HG02973 (cell line): ENCODE measurements around the gene TBXA2R.

Experiments
- ATAC-seq: cut with Tn5 transposase; IDR thresholded peaks from one replicate; pipeline ENCODE4 v1.9.1; 2021; ENCODE audit warnings: moderate library complexity; ENCODE audit not compliant: unreplicated experiment

Gene TBXA2R

DNA sequence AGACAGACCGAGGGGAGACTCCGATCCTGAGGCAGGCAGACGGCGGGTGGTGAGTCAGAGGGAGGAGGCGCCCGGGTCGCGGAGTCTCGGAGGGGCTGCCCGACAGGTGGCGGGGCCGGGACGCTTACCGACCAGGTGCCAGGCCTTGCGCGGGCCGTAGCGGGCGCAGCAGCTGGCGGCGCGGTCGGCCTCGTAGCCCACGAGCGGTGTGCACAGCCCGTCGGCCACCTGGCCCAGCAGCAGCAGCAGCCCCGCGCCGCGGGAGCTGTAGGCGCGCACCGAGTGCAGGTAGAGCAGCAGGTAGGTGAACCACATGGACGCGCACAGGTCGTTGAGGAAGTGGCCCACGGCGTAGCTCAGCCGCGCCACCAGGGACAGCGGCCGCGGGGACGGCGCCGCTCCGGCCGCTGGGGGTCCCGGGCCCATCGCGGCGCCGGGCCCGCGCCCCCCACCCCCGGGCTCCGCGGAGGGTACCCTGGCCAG, 49.7 kb downstream of the TBXA2R start:
- peak; percentile 12 for ATAC-seq

DNA sequence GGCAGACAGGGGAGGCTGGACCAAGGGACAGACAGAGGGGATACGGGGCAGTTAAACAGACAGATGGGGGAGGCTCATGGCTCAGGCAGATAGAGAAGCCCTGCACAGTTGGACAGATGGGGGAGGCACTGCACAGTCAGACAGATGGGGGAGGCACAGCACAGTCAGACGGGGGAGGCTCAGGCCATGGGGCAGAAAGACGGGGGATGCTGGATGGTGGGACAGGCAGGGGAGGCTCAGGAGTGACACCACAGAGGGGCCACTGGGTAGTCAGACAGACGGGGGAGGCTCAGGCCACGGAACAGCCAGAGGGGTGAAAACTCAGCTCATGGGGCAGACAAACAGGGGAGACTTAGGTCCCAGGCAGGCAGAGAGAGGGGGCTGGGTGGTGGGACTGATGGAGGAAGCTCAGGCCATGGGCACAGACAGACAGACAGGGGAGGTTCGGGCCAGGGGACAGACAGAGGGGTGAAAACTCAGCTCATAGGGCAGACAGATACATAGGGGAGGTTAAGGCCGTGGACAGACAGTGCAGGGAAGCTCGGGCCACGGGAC, 50.2 kb downstream of the TBXA2R start:
- no peak for ATAC-seq

DNA sequence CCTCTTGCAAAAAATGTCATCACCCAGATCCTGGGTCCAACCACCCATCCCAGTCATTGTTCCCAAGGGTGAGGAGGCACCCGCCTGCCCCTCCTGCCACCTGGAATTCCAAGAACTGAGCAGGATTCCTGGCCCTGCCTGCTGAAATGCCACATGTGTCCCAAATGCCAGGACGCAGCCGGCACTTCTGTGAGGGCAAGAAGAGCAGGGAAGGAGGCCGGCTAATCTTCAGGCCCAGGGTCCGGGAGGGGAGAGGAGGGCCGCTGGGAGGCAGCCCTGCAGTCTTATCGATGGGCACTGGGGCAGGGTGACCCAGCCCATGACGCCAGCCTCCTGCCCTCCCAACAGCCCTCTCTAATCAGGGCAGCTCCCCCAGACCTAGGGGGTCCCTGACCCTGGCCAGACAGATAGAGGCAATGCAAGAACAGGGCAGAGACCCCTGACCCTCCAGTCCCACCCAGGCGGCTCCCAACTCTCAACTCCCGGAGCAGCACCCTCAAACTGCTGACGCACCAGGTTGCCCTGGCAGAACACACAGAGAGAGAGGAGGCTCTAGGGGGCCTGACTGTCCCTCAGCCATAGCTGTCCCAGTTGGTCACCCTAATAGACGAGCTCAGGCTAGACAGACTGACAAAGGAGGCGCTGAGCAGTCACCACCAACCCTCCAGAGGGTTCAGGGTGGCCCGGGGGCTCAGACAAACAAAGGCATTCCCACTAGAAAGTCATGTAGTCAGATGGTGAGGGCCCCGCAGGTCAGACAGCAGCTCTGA, 50.8 kb downstream of the TBXA2R start:
- ATAC-seq: no peak

DNA sequence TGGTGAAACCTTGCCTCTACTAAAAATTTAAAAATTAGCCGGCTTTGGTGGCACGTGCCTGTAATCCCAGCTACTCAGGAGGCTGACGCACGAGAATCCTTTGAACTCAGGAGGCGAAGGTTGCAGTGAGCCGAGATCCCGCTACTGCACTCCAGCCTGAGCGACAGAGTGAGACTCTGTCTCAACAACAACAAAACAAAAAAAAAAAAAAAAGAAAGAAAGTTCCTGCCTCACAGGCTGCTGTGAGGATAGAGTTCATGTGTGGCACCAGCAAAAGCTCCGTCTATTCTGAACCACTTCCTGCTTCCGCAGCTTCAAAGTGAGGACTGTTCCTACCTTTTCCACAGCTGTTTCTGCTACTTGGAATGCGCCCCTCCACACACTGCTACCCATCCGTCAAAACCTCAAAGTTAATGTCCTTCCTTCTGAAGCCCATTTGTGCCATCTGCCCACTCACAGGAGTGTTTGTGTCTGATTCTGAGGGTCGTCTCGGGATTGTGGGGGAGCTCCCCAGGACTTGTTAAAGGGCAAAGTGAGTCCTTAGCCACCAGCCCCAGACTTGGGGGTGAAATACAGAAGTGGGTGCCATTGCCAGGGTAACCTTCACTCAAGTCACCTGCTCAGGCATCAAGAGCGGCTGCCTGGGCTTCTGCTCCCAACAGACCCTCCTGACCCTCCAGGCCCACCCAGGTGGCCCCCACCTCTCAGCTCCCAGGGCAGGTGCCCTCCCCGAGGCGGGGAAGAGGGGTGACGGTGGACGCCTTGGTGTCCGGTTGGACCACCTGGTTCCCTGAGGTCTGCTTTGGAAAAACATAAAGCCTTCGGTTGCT, 52.2 kb downstream of the TBXA2R start:
- ATAC-seq: no peak

DNA sequence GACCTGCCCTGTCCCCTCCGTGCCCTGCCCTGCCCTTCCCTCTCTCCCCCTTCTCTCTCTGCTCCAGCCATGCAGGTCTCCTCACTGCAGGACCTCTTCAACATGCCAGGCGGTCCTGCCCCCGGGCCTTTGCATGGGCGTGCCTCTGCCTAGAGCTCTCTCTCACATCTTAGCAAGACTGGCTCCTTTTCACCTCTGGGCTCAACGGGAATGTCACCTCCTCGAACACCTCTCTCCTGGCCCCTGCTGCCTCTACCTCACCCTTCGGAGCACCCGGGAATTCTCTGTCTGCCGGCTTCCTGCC, 54.9 kb downstream of the TBXA2R start:
- no peak for ATAC-seq

DNA sequence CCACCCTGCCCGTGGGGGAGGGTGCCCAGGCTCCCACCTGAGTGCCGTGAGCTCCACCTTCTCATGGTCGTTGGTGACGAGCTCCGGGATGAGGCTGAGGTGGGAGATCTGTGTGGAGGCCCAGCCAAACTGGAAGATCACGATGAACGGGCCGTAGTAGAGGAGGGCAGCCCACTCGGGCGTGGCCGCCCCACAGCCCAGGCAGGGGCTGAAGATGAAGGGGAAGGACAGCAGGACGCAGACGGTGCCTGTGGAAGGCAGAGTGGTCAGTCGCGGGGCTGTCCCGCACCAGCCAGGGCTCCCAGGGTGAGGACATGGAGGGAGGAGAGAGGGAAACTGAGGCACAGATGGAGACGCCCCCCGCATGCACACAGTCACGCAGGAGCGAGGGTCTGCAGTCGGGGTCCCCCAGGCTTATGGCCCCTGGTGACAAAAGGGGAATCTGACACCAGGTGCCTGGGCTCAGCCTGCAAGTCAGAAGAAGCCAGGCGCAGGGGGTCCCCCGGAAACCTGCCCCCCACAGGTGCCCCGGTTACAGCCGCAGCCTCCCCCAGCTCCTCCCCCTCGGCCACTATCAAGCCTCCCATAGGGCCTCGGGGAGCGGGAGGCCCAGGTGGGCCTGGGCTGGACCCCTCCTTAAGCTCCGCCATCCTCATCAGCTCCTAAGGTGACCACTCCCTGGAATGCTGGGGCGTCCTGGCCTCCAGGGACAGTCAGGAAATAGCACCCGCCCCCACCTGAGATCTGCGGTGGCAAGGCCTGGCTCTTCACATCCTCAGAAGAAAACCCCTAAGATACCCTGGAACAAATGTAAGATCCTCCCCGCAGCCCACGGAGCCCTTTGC, 55.5 kb downstream of the TBXA2R start:
- ATAC-seq: no peak

DNA sequence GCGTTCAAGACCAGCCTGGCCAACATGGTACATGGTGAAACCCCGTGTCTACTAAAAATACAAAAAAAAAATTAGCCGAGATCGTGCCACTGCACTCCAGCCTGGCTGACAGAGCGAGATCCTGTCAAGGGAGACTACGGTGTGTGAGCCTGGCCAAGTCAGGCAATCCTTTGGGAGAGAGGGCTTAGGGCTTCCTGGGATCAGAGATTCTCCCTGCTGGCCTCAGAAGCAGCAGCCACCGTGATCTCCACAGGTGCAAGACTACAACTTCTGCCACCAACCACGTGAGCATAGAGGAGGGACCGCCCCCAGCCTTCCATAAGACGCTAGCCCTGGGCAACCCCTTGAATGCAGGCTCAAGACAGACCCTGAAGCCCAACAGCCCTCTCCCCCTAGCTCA, 56.9 kb downstream of the TBXA2R start:
- ATAC-seq: no peak

DNA sequence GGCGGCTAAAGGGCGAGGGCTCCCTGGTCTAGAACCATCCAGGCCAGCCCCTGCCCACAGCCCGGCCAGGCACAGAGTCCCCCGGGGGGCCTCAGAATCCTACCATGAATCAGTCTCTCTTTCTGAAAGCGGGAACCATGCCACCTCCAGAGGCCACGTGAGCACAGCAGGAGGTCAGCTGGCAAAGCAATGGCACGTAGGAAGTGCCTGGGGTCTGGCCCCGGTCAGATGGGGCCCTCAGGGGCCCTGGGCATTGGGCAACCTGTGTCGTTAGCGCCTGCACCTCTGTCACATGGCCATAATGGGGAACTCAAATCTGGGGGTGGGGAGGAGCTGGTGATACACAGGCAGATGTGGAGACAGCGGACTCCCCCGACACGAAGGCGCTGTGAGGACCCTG, 58.1 kb downstream of the TBXA2R start:
- no peak for ATAC-seq

DNA sequence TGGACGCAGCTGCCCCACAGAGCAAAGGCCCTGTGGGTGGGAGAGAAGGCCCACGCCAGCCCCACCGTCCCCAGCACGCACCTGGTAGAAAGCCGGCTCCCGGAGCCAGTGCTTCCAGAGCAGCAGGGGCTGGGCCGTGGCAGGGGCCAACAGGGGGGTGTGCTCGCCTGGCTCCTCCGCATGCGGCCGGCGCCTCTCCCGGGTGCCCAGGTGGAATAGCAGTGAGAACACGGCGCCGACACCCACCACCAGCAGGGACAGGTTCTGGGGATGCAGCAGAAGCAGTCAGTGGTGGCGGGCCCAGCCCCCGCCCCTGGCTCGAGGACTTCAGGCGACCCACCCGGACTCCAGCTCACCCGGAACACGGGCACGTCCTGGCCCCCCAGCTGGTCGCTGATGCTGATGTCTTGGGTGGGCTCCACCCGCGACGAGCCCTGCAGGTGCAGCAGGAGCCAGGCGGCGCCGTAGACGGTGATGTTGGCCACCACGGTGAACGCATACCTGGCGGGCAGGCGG, 58.9 kb downstream of the TBXA2R start:
- no peak for ATAC-seq

DNA sequence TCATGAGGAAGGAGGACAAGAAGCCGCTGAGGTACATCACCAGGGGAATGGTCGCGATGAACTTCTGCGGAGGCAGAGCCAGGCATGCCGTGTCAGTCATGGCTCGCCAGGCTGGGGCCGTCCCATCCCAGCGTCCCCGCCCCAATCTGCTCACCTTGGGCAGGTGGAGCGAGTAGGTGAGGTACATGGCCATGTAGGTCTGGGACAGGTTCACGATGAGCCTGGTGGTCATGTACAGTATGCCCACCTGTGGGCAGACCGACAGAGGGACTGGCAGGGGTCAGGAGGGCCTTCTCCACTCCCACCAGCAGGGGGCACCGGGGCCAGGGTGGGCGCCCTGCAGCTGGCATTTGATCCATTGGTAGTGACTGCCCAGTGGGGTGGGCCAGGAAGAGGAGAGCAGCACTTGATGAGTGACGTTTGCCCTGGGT, 59.4 kb downstream of the TBXA2R start:
- no peak for ATAC-seq

DNA sequence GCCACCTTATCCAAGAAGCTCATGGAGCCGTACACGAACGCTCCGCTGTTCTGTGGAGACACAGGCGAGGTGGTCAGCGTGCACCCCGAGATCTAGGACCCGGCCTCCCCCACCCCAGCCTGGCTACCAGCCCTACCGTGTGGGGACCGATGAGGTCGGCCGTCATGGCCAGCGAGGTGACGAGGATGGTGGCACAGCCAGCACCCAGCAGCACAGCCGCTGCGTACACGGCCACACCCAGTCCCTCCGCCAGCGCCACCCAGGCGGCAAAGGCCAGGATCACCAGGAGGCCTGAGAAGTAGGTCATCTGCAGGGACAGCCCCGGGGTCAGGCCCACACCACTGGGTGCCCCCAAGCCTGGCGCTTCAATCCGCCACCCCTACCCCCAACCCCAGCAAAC, 60.6 kb downstream of the TBXA2R start:
- no peak for ATAC-seq

DNA sequence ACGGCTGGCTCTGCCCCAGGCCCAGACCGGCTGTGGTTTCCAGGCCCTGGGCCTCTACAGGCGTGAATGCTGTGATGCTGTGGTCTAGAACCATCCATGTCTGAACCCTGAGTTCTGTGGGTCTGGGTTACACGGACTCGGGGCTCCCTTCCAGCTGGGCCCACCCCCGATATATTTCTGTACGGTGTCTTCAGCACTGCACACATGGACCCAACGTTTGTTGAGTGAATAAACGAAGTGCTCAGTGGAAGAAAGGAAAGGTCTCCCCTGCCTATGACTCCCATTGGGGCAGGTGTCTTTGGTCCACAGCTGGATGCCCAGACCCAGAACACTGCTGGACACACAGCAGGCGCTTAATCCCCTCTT, 61.0 kb downstream of the TBXA2R start:
- ATAC-seq: no peak

DNA sequence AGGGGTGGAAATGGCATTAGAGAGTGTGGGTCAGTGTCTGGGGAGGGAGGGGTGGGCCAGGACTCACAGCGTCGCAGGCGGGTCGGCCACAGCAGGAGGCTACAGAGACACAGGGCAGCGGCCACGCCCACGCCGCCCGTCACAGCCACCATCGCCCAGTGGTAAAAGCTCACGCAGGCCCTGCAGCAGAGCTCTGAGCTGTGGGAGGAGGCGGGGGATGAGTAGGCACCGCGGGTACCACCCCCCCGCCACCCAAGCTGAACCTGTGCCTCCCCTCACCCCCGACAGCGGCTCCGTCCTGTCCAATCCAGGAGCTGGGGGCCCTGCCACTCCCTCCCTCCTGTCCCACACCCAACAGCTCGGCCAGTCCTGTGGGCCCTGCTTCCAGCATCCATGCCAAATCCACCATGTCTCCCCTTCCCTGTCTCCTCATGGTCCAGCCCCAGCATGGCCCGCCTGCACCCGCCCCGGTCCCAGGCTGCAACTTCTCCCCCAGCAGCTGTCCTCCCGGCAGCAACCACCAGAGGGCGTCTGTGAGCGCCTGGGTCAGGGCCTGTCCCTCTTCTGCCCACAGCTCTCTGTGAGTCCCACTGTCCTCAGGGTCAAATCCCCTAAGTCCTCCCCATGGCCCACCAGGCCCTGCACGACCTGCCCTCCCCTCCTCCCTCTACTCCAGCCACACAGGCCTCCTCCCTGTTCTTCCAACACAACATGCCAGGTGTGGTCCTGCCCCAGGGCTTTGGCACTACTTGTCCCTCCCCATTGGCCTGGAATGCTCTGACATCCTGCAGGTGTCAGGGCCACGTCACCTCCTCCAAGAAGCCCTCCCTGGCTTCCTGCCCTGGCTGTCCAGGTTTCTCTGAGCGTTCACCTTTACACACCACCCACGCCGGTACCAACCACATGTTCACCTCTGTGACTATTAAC, 61.7 kb downstream of the TBXA2R start:
- ATAC-seq: no peak
